Measurements from ENCODE around the gene SEC14L3. TPM values are rescaled to one million over a fixed set of nuclear protein-coding genes. Genes with fewer than 3 reads are reported as not detected.
"Not testable (repeated sequence)": the region's sequence is repeated elsewhere in the genome, so short reads cannot be mapped to it uniquely, and the experiment has no call there.

SEC14L3 gene
- total RNA-seq, 4 donors from 2014 or later: 0.25 TPM; not detected in 3

DNA sequence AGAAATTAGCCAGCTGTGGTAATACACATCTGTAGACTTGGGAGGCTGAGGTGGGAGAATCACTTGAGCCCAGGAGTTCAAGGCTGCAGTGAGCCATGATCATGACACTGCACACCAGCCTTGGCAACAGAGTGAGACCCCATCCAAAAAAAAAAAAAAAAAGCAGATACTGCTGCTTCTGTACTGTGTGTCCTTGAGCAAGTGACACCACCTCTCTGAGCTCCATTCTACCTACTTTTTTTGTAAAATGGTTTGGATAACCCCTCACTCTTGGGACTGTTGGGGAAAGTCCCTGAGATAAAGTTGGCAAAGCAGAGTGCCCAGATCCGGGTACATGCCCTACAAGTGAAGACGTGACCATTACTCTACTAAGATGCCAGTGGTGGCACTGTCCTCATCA, 2.7 kb downstream of the SEC14L3 start:
- TF ChIP-seq CTCF (IDR thresholded peaks at IDR 0.05) (no peak), POLR2A (IDR thresholded peaks at IDR 0.05) (no peak)
- WGBS, 2 donors: 60 to 72% methylated on average over 2 of the region's 2 CpGs

GRCh38 chr22:30460555-30460954, 11.3 kb downstream of the SEC14L3 start:
- DNase-seq (ENCODE audit: low spot score in 2 of 2); H3K4me3 ChIP-seq (ENCODE audit: low read depth, poor library complexity, severe bottlenecking); intact Hi-C loops (cut with DNase I; ENCODE audit: low total_unique reads): not testable (repeated sequence)
- 92 to 95% methylated on average over 6 of the region's 6 CpGs for WGBS, 2 donors

More for the DNA sequence above, 2.7 kb downstream of the SEC14L3 start:
- no peak for DNase-seq (ENCODE audit: low spot score in 2 of 2)
- intact Hi-C loops (cut with DNase I; ENCODE audit: low total_unique reads): no loop called here
- no peak overlapping the region for H3K4me3 ChIP-seq (ENCODE audit: low read depth, poor library complexity, severe bottlenecking)

- H3K4me3 ChIP-seq (ENCODE audit: low read depth, poor library complexity, severe bottlenecking): no peak overlapping the region
- TF ChIP-seq POLR2A (IDR thresholded peaks at IDR 0.05): no peak
- TF ChIP-seq CTCF (IDR thresholded peaks at IDR 0.05): no peak
- WGBS, 2 donors: 63 to 82% methylated on average over 4 of the region's 4 CpGs
- intact Hi-C loops (cut with DNase I; ENCODE audit: low total_unique reads): no loop called here
- DNase-seq (ENCODE audit: low spot score in 2 of 2): no peak
These were observed 11.7 kb downstream of the SEC14L3 start for GRCh38 chr22:30460147-30460546.

DNA sequence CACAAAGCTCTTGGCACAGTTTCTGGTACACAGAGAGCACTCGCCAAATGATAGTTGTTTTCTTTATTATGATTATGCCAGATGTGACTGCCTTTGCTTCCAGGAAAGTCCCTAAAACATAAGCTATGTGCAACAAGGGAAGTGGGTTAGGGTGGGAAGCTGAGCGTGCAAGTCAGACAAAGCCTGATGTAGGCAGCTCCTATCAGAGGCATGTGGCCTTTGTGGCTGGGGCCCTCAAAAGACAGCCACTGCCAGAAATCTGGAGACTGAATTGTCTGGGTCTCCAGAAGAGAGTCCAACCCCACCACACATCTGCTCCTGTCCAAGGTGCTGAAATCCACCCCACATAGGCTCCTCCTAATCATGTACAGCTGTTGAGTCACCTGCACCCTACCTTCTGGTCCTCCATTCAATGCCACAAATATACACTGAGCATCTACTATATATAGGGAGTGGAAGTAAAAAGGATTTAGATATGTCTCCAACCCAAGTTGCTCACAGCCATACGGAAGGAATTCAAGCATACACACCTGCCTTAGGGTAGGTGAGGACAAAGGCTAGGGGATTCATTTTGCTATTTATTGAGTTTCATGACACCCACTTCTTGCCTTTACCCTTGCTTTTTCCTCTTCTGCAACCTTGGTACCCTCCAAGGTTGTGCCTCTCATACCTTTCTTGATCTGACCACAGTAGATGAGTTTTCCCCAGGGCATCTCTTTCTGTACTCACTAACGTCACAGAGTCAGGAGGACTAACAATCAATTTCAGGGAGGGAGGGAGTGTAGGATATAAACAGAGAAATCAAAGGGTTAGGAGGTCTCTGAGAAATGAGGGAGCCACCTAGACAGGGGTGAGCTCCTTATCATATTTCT, 12.4 kb downstream of the SEC14L3 start:
- TF ChIP-seq POLR2A (IDR thresholded peaks at IDR 0.05) (no peak), CTCF (IDR thresholded peaks at IDR 0.05) (no peak)
- intact Hi-C loops (cut with DNase I; ENCODE audit: low total_unique reads): no loop called here
- no peak overlapping the region for H3K4me3 ChIP-seq (ENCODE audit: low read depth, poor library complexity, severe bottlenecking)
- WGBS, 2 donors: 41 to 56% methylated on average over 4 of the region's 4 CpGs
- DNase-seq (ENCODE audit: low spot score in 2 of 2): no peak

DNA sequence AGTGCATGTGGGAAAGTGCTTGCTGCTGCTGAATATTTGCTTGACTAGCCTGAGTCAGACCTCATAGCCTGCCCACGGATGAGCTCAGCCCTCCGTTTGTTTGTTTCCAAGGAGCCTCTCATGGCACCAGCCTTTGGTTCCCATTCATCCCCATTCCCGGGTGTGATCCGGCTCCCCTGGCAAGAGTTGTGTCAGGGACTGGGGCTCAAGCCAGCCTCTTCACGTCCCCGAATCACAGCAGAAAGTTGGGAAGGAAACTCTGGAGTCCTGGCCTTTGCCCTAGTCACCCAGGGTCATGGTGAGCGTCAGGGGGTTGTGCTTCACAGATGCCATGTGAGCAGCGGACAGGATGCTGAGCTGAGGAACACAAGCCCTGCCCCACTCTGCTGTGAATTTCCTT, 13.8 kb downstream of the SEC14L3 start:
- TF ChIP-seq CTCF (IDR thresholded peaks at IDR 0.05) (no peak), POLR2A (IDR thresholded peaks at IDR 0.05) (no peak)
- WGBS, 2 donors: 38 to 57% methylated on average over 8 of the region's 8 CpGs
- DNase-seq (ENCODE audit: low spot score in 2 of 2): no peak
- intact Hi-C loops (cut with DNase I; ENCODE audit: low total_unique reads): no loop called here
- H3K4me3 ChIP-seq (ENCODE audit: low read depth, poor library complexity, severe bottlenecking): no peak overlapping the region

- DNase-seq (ENCODE audit: low spot score in 2 of 2): no peak
- TF ChIP-seq CTCF (IDR thresholded peaks at IDR 0.05) (no peak), POLR2A (IDR thresholded peaks at IDR 0.05) (no peak)
- WGBS, 2 donors: 94 to 96% methylated on average over 8 of the region's 8 CpGs
- no peak overlapping the region for H3K4me3 ChIP-seq (ENCODE audit: low read depth, poor library complexity, severe bottlenecking)
- intact Hi-C loops (cut with DNase I; ENCODE audit: low total_unique reads): no loop called here
These were observed 16.6 kb downstream of the SEC14L3 start for GRCh38 chr22:30455075-30455840.
